Osteoblast (primary cell): Measurements from ENCODE around the gene C1orf87. TPM values are rescaled to one million over a fixed set of nuclear protein-coding genes. Genes with fewer than 3 reads are reported as not detected.
A peak's percentile ranks its signal among the peaks of the same experiment; 100 is the strongest.

ENCODE experiments used
- DNase-seq: peaks from one replicate; pipeline ENCODE4 v3.0.0; 2011; ENCODE audit warnings: low spot score, mixed read lengths; ENCODE audit not compliant: insufficient read length; ENCODE audit errors: missing footprints
- H2AFZ ChIP-seq: 2 replicates; pipeline ENCODE4 v1.6.0; 2011; ENCODE audit warnings: mild to moderate bottlenecking, low read length
- H3K27ac ChIP-seq: 2 replicates; pipeline ENCODE4 v1.5.1; 2011; ENCODE audit warnings: mild to moderate bottlenecking, low read depth, low read length, moderate library complexity
- H3K27me3 ChIP-seq: 2 replicates; pipeline ENCODE4 v1.6.0; 2012; ENCODE audit warnings: mild to moderate bottlenecking, control low read depth, inconsistent platforms, low read length, moderate library complexity; ENCODE audit not compliant: insufficient read depth
- H3K36me3 ChIP-seq: 2 replicates; pipeline ENCODE4 v1.5.1; 2011; ENCODE audit warnings: mild to moderate bottlenecking, low read length, control low read depth, moderate library complexity; ENCODE audit not compliant: insufficient read depth
- H3K4me1 ChIP-seq: 2 replicates; pipeline ENCODE4 v1.5.1; 2011; ENCODE audit warnings: mild to moderate bottlenecking, low read length, control low read depth, moderate library complexity; ENCODE audit not compliant: insufficient read depth
- H3K4me2 ChIP-seq: 2 replicates; pipeline ENCODE4 v1.6.0; 2011; ENCODE audit warnings: mild to moderate bottlenecking, low read length; ENCODE audit not compliant: insufficient read depth
- H3K4me3 ChIP-seq: fragments of 200-600 bp; sonication (generic); 3 replicates; pipeline ENCODE4 v1.5.1; 2012; ENCODE audit warnings: mild to moderate bottlenecking, low read length, inconsistent platforms; ENCODE audit not compliant: insufficient read depth
- H3K79me2 ChIP-seq: 2 replicates; pipeline ENCODE4 v1.6.0; 2012; ENCODE audit warnings: mild to moderate bottlenecking, low read length, control low read depth, inconsistent platforms; ENCODE audit not compliant: insufficient read depth
- H3K9me3 ChIP-seq: 2 replicates; pipeline ENCODE4 v1.5.1; 2011; ENCODE audit warnings: low read depth, low read length, control low read depth
- H4K20me1 ChIP-seq: 2 replicates; pipeline ENCODE4 v1.6.0; 2012; ENCODE audit warnings: mild to moderate bottlenecking, low read length, control low read depth; ENCODE audit not compliant: insufficient read depth
- CTCF ChIP-seq: IDR thresholded peaks from 2 replicates; pipeline ENCODE4 v1.5.1; 2011; ENCODE audit warnings: mild to moderate bottlenecking, low read depth, low read length, moderate library complexity; ENCODE audit errors: extremely low read depth
- total RNA-seq: library from RNA; depleted of rRNA; stranded (reverse); fragments of >200 nt; gene quantifications from 2 replicates; pipeline ENCODE4 v1.2.3, GENCODE V29; 2012

The C1orf87 gene
- total RNA-seq, 1 donor, result not detected

- Histone ChIP-seq H3K27ac (no peak overlapping the region), H3K79me2 (no peaks in the 10 kb centered on the region), H3K36me3 (no peaks in the 10 kb centered on the region), H3K4me2 (no peak overlapping the region), H3K9me3 (no peaks in the 10 kb centered on the region), H2AFZ (no peak overlapping the region), H3K4me1 (peaks cover 9% of the 10 kb centered on the region), H3K27me3 (peaks cover 4% of the 10 kb centered on the region), H4K20me1 (no peaks in the 10 kb centered on the region), H3K4me3 (no peak overlapping the region)
- no peak for TF ChIP-seq CTCF
- no peak for DNase-seq
Measured at GRCh38 chr1:59967780-59968179, 105.8 kb downstream of the C1orf87 start.

GRCh38 chr1:59967141-59967697 is 106.4 kb downstream of the C1orf87 start:
- peak; percentile 95 for DNase-seq
- no peak overlapping the region for H3K4me2 ChIP-seq
- H2AFZ ChIP-seq, result peak overlapping the region; percentile 17
- H3K4me1 ChIP-seq, result peaks cover 9% of the 10 kb centered on the region
- no peak overlapping the region for H3K27ac ChIP-seq
- no peaks in the 10 kb centered on the region for H4K20me1 ChIP-seq
- H3K27me3 ChIP-seq, result peaks cover 4% of the 10 kb centered on the region
- no peak overlapping the region for H3K4me3 ChIP-seq
- no peak for TF ChIP-seq CTCF
- no peaks in the 10 kb centered on the region for H3K9me3 ChIP-seq
- H3K79me2 ChIP-seq, result no peaks in the 10 kb centered on the region
- H3K36me3 ChIP-seq, result no peaks in the 10 kb centered on the region

- no peak overlapping the region for H3K27ac ChIP-seq
- no peak overlapping the region for H3K4me2 ChIP-seq
- no peaks in the 10 kb centered on the region for H3K4me1 ChIP-seq
- H4K20me1 ChIP-seq, result no peaks in the 10 kb centered on the region
- H3K9me3 ChIP-seq, result no peaks in the 10 kb centered on the region
- no peak for DNase-seq
- H3K79me2 ChIP-seq, result no peaks in the 10 kb centered on the region
- H2AFZ ChIP-seq, result no peak overlapping the region
- no peak for TF ChIP-seq CTCF
- no peak overlapping the region for H3K4me3 ChIP-seq
- H3K27me3 ChIP-seq, result no peaks in the 10 kb centered on the region
- no peaks in the 10 kb centered on the region for H3K36me3 ChIP-seq
Measured at GRCh38 chr1:59952065-59952464, 121.5 kb downstream of the C1orf87 start.

DNA sequence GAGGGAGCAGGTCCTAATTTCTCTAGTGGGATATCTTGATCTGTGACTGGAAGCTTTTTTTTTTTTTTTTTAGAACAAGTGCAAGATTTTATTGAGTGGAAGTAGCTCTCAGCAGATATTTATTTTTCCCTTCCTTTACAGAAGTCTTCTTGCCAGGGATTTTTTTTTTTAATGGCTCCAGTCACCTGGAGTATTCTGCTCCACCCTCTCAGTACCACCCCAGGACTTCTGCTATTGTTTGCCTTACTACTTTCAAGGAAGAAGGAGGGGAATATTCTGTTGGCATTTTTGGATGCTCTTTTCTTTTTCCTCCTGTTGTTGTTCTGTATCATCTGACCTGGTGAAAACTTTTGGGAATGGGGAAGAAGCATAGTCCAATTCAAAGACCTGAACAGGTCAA is 123.9 kb downstream of the C1orf87 start:
- no peak for DNase-seq
- H3K4me3 ChIP-seq, result no peak overlapping the region
- no peak overlapping the region for H2AFZ ChIP-seq
- H3K36me3 ChIP-seq, result no peaks in the 10 kb centered on the region
- H3K79me2 ChIP-seq, result no peaks in the 10 kb centered on the region
- TF ChIP-seq CTCF, result no peak
- H3K27ac ChIP-seq, result no peak overlapping the region
- H3K4me1 ChIP-seq, result no peaks in the 10 kb centered on the region
- no peaks in the 10 kb centered on the region for H3K27me3 ChIP-seq
- H3K4me2 ChIP-seq, result no peak overlapping the region
- no peaks in the 10 kb centered on the region for H4K20me1 ChIP-seq
- no peaks in the 10 kb centered on the region for H3K9me3 ChIP-seq
